Karpas-422 (cell line): ENCODE measurements around the gene HERC5. TPM values are rescaled to one million over a fixed set of nuclear protein-coding genes. Genes with fewer than 3 reads are reported as not detected.

Experiments
- DNase-seq: peaks from one replicate; pipeline ENCODE4 v3.0.0-alpha.2; 2015
- H2AFZ ChIP-seq: fragments of 200-600 bp; sonication (generic); 2 replicates; pipeline ENCODE4 v1.6.1; 2014; ENCODE audit warnings: antibody characterized with exemption, low read length, mixed read lengths
- H3K27ac ChIP-seq: fragments of 200-600 bp; sonication (generic); 2 replicates; pipeline ENCODE4 v1.5.1; 2014; ENCODE audit warnings: mild to moderate bottlenecking, low read length, moderate library complexity
- H3K27me3 ChIP-seq: fragments of 200-600 bp; sonication (generic); 2 replicates; pipeline ENCODE4 v1.6.1; 2014; ENCODE audit warnings: low read length, mixed read lengths
- H3K36me3 ChIP-seq: fragments of 200-600 bp; sonication (generic); 2 replicates; pipeline ENCODE4 v1.6.1; 2014; ENCODE audit warnings: low read length, mixed read lengths; ENCODE audit not compliant: insufficient read depth
- H3K4me1 ChIP-seq: fragments of 200-600 bp; sonication (generic); 2 replicates; pipeline ENCODE4 v1.6.1; 2014; ENCODE audit warnings: mild to moderate bottlenecking, low read length, mixed read lengths
- H3K4me2 ChIP-seq: fragments of 200-600 bp; sonication (generic); 2 replicates; pipeline ENCODE4 v1.6.1; 2014; ENCODE audit warnings: low read length, low read depth, mild to moderate bottlenecking; ENCODE audit not compliant: poor library complexity, severe bottlenecking
- H3K4me3 ChIP-seq: fragments of 200-600 bp; sonication (generic); 2 replicates; pipeline ENCODE4 v1.5.1; 2014; ENCODE audit warnings: mild to moderate bottlenecking, antibody characterized with exemption, low read length, mixed read lengths
- H3K79me2 ChIP-seq: fragments of 200-600 bp; sonication (generic); 2 replicates; pipeline ENCODE4 v1.6.1; 2014; ENCODE audit warnings: mild to moderate bottlenecking, low read length, mixed read lengths
- H3K9ac ChIP-seq: fragments of 200-600 bp; sonication (generic); 2 replicates; pipeline ENCODE4 v1.6.0; 2014; ENCODE audit warnings: low read length
- H3K9me2 ChIP-seq: fragments of 200-600 bp; sonication (generic), shearing (Covaris generic); replicated peaks from 2 replicates; pipeline ENCODE4 v1.6.0; 2014; ENCODE audit warnings: mild to moderate bottlenecking, low read length, moderate library complexity; ENCODE audit not compliant: insufficient read depth
- H3K9me3 ChIP-seq: fragments of 300-700, 200-600 bp; sonication (generic); 2 replicates; pipeline ENCODE4 v1.6.1; 2014; ENCODE audit warnings: low read length, mixed read lengths
- H4K20me1 ChIP-seq: fragments of 200-600 bp; sonication (generic); 2 replicates; pipeline ENCODE4 v1.6.1; 2014; ENCODE audit warnings: mild to moderate bottlenecking, antibody characterized with exemption, low read length, low read depth; ENCODE audit not compliant: insufficient read depth
- total RNA-seq: library from RNA; depleted of rRNA; stranded (reverse); fragments of >200 nt; shearing (Covaris generic); gene quantifications from 2 replicates; pipeline ENCODE4 v1.2.3, GENCODE V29; 2014; ENCODE audit warnings: low replicate concordance; rRNA removed

The HERC5 gene
- total RNA-seq = not detected in 2 replicates

DNA sequence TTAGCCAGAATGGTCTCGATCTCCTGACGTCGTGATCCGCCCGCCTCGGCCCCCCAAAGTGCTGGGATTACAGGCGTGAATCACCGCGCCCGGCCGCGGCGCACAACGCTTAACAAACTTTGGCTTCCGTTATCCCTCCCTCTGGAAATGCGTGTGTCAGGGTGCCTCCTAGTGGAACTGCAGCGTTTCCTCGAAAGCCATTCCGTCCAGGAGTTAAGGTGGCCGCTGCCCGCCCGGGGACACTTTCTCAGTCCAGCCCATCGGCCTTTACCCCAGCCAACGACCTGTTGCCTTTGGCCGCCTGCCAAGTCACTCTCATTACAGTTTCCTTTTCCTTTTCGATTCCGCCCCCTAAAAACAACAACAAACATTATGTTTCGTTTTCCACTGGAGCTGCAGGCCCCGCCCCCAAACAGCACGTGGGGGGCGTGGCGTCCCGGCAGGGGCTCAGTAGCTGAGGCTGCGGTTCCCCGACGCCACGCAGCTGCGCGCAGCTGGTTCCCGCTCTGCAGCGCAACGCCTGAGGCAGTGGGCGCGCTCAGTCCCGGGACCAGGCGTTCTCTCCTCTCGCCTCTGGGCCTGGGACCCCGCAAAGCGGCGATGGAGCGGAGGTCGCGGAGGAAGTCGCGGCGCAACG lies at the start of gene HERC5:
Gene HERC5 (plus strand): TSS at position 450 of the 637 bp plus-strand sequence. CDS start 151 bp downstream, at position 601.
- H3K9me2 ChIP-seq = no peaks in the 10 kb centered on the region
- H4K20me1 ChIP-seq = no peaks in the 10 kb centered on the region
- H3K27ac ChIP-seq = no peak within 1 kb of the TSS
- H3K36me3 ChIP-seq = no peaks in the 10 kb centered on the region
- DNase-seq = no peak
- H2AFZ ChIP-seq = no peak within 1 kb of the TSS
- H3K4me3 ChIP-seq = no peak within 1 kb of the TSS
- no peaks in the 10 kb centered on the region for H3K79me2 ChIP-seq
- H3K9ac ChIP-seq = no peak within 1 kb of the TSS
- no peaks in the 10 kb centered on the region for H3K9me3 ChIP-seq
- no peaks in the 10 kb centered on the region; the same call in 1 of the 2 replicates for H3K27me3 ChIP-seq
- H3K4me1 ChIP-seq = no peaks in the 10 kb centered on the region
- H3K4me2 ChIP-seq = no peak within 1 kb of the TSS

DNA sequence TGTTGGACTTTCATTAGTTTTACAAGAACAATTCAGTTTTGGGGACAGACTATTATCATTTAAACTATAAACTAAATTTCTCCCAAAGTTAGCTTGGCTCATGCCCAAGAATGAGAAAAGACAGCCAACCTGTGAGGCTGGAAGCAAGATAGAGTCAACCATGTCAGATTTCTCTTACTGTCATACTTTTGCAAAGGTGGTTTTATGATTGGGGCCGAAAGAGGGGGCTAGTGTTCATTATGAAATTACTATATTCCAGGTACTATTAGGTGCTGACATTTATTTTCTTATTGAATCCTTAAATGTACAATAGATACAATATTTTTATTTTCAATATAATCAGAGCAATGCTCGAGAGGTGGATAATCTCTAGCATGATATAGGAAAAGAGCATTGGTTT lies 47.7 kb upstream of the HERC5 start:
- no peaks in the 10 kb centered on the region for H3K9me2 ChIP-seq
- H3K79me2 ChIP-seq = no peaks in the 10 kb centered on the region
- no peak overlapping the region for H3K9ac ChIP-seq

GRCh38 chr4:88409789-88410188 lies 47.1 kb upstream of the HERC5 start:
- no peak overlapping the region for H2AFZ ChIP-seq
- H3K79me2 ChIP-seq = no peaks in the 10 kb centered on the region
- no peaks in the 10 kb centered on the region for H3K9me2 ChIP-seq
- H4K20me1 ChIP-seq = no peaks in the 10 kb centered on the region
- no peak overlapping the region for H3K4me2 ChIP-seq
- DNase-seq = no peak
- H3K36me3 ChIP-seq = no peaks in the 10 kb centered on the region
- H3K27ac ChIP-seq = no peak overlapping the region
- H3K27me3 ChIP-seq = no peaks in the 10 kb centered on the region
- H3K9me3 ChIP-seq = no peaks in the 10 kb centered on the region
- no peak overlapping the region for H3K9ac ChIP-seq
- H3K4me3 ChIP-seq = no peak overlapping the region
- H3K4me1 ChIP-seq = peaks cover 11% of the 10 kb centered on the region

More for the DNA sequence above, 47.7 kb upstream of the HERC5 start:
- Histone ChIP-seq H3K9me3 (no peaks in the 10 kb centered on the region), H3K27me3 (no peaks in the 10 kb centered on the region), H4K20me1 (no peaks in the 10 kb centered on the region), H3K4me1 (peaks cover 11% of the 10 kb centered on the region), H3K36me3 (no peaks in the 10 kb centered on the region), H2AFZ (no peak overlapping the region), H3K4me3 (no peak overlapping the region), H3K27ac (no peak overlapping the region), H3K4me2 (no peak overlapping the region)
- DNase-seq = peak; percentile 54

DNA sequence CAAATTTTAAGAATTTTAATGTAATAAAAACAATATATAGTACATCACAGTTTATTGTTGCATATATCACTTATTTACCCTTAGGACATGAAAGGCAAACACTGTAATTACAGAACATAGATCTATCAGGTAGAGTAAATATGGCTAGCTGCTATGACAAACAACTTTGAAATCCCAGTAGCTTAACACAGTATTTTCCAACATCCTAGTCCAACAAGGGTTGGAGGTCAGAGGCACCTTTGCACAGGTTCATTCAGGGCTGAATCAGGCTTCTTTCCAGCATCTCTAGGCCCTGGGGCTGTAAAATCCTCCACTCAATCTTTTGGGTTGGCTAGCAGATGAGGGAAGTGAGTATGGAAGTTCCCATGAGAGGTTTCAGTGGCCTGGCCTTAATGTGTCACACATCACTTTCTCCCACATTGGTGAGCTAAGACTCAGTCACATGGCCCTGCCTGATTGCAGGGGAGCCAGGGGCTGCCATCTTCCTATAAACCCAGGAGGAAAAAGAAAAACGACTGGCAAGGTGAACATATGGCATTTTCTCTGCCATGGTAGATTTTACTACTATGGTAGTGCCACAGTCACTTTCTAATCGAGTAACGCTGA lies 45.3 kb upstream of the HERC5 start:
- Histone ChIP-seq H2AFZ (no peak overlapping the region), H3K9me3 (no peaks in the 10 kb centered on the region), H3K27me3 (no peaks in the 10 kb centered on the region), H3K36me3 (no peaks in the 10 kb centered on the region), H3K4me3 (no peak overlapping the region), H3K4me2 (no peak overlapping the region), H3K9ac (no peak overlapping the region), H3K9me2 (no peaks in the 10 kb centered on the region), H3K79me2 (no peaks in the 10 kb centered on the region), H3K27ac (no peak overlapping the region), H3K4me1 (peaks cover 11% of the 10 kb centered on the region), H4K20me1 (no peaks in the 10 kb centered on the region)
- DNase-seq = no peak

GRCh38 chr4:88413801-88414200 lies 43.1 kb upstream of the HERC5 start:
- no peaks in the 10 kb centered on the region for H3K9me3 ChIP-seq
- peaks cover 4% of the 10 kb centered on the region for H3K4me1 ChIP-seq
- H3K36me3 ChIP-seq = no peaks in the 10 kb centered on the region
- H3K27ac ChIP-seq = no peak overlapping the region
- H3K27me3 ChIP-seq = no peaks in the 10 kb centered on the region
- no peak overlapping the region for H3K4me2 ChIP-seq
- H3K4me3 ChIP-seq = no peak overlapping the region
- H3K9me2 ChIP-seq = no peaks in the 10 kb centered on the region
- no peaks in the 10 kb centered on the region for H4K20me1 ChIP-seq
- H3K9ac ChIP-seq = no peak overlapping the region
- H3K79me2 ChIP-seq = no peaks in the 10 kb centered on the region
- no peak overlapping the region for H2AFZ ChIP-seq
- DNase-seq = no peak

DNA sequence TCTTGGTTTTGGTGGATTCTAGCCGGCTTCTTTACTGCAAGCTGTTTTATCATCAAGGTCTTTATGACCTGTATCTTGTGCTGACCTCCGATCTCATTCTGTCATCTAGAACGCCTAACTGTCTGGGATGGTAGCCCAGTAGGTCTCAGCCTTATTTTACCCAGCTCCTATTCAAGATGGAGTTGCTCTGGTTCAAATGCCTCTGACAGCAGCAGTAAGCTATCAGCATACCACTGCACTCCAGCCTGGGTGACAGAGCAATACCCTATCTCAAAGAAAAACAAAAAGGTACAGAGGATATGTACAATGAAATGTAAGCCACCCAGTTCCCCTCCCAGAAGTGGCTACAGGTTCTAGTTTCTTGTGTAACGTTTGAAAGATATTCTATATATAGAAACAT lies 42.2 kb upstream of the HERC5 start:
- H3K27ac ChIP-seq = no peak overlapping the region
- no peak overlapping the region for H3K4me2 ChIP-seq
- no peaks in the 10 kb centered on the region for H3K36me3 ChIP-seq
- H3K4me1 ChIP-seq = no peaks in the 10 kb centered on the region
- no peak overlapping the region for H3K9ac ChIP-seq
- no peaks in the 10 kb centered on the region for H3K9me2 ChIP-seq
- H2AFZ ChIP-seq = no peak overlapping the region
- no peaks in the 10 kb centered on the region for H3K9me3 ChIP-seq
- no peaks in the 10 kb centered on the region for H3K27me3 ChIP-seq
- H4K20me1 ChIP-seq = no peaks in the 10 kb centered on the region
- H3K4me3 ChIP-seq = no peak overlapping the region
- no peak for DNase-seq
- no peaks in the 10 kb centered on the region for H3K79me2 ChIP-seq

GRCh38 chr4:88415982-88416381 lies 40.9 kb upstream of the HERC5 start:
- Histone ChIP-seq H3K36me3 (no peaks in the 10 kb centered on the region), H3K9me2 (no peaks in the 10 kb centered on the region), H3K27ac (no peak overlapping the region), H3K4me2 (no peak overlapping the region), H3K79me2 (no peaks in the 10 kb centered on the region), H3K9ac (no peak overlapping the region), H3K4me3 (no peak overlapping the region), H3K27me3 (no peaks in the 10 kb centered on the region), H3K9me3 (no peaks in the 10 kb centered on the region), H2AFZ (no peak overlapping the region), H3K4me1 (no peaks in the 10 kb centered on the region), H4K20me1 (no peaks in the 10 kb centered on the region)
- DNase-seq = no peak

GRCh38 chr4:88418411-88418810 lies 38.5 kb upstream of the HERC5 start:
- Histone ChIP-seq H3K4me1 (no peaks in the 10 kb centered on the region), H4K20me1 (no peaks in the 10 kb centered on the region), H3K9me2 (no peaks in the 10 kb centered on the region), H3K4me2 (no peak overlapping the region), H3K79me2 (no peaks in the 10 kb centered on the region), H2AFZ (no peak overlapping the region), H3K9ac (no peak overlapping the region), H3K27me3 (no peaks in the 10 kb centered on the region), H3K9me3 (no peaks in the 10 kb centered on the region), H3K36me3 (no peaks in the 10 kb centered on the region), H3K27ac (no peak overlapping the region), H3K4me3 (no peak overlapping the region)
- DNase-seq = no peak
